Measurements from ENCODE around the gene NME9. TPM values are rescaled to one million over a fixed set of nuclear protein-coding genes. Genes with fewer than 3 reads are reported as not detected.
A peak's percentile ranks its signal among the peaks of the same experiment; 100 is the strongest.

Gene NME9
- total RNA-seq, 1 donor from 2014 or later: not detected

- DNase-seq (ENCODE audit: low spot score): peak; percentile 6
These were observed 6.9 kb upstream of the NME9 start for GRCh38 chr3:138336454-138336999.

DNA sequence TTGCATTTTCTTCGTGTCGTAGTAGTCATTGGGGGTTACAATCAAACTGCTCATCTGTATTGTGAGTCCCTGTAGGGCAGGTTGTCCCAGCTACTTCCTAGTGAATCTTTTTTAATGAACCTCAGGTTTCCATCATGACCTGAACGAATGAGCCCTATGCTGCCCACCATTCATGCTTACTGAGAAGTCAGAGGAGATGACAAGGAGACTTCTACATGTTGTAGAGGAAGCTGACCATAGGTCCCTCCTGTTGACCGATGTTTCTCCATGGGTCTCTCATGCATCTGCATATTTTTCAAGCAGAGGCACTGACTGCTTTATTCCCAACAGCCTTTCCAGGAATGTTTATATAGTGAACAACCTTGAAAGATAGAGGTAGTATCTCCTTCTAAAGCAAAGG lies 5.0 kb upstream of the NME9 start:
- DNase-seq (ENCODE audit: low spot score): no peak

DNA sequence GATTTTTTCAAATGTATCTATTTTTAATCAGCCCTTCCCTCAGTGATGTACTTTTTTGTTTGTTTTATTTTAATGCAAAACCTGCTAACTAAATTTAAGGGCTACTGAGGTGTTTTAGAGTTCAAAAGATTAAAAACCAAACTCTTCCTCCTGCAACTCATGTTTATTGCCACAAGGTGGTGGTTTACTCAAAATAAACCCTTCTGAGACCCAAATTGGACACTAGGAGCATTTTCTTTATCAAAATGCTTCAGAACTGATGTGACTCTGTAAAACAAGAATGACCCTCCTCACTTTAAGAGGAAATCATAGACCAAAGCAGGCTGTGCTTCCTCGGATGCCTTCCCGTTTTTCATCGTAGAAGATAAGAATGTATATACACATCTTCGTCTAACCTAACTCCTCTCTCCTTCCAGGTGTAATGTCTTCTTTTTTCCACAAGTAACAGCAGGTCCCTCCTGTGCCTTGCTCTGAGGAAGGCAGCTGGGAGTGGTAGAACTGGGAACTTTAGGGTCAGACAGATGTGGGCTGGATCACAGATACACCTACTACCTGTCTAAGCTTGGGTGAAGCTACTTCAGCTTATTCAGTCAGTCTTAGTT lies 2.9 kb upstream of the NME9 start:
- peak; percentile 8 for DNase-seq (ENCODE audit: low spot score)

DNA sequence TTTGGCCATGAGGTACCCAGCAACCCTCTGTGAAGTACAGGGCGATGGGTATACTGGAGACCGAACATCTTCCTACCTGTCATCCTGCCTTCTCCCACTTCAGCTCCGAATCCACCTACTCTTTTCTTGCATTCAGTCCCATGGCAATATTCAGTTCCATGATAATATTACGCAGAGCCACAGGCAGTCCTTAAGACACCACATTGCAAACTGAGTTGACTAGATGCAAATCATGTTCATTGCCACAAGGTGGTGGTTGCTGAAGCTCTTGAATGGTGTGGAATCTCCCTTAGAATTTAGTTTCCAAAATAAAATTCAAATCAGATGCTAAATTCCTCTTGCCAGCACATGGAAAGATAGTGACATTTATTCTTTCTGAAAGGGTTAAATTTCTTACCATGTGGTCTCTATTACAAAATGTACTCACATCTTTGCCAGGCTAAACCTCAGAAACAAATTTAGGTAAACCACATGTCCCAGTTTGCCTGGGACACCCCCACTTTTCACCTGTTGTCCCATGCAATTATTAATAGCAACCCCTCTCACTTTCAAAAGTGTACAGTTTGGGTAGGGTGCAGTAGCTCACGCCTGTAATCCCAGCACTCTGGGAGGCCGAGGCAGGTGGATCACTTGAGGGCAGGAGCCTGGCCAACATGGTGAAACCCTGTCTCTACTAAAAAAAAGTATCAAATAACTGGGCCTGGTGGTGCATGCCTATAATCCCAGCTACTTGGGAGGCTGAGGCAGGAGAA lies 1.7 kb upstream of the NME9 start:
- peak; percentile 26 for DNase-seq (ENCODE audit: low spot score)

GRCh38 chr3:138329984-138330293 lies 288 bp upstream of the NME9 start:
- no peak for DNase-seq (ENCODE audit: low spot score)

DNA sequence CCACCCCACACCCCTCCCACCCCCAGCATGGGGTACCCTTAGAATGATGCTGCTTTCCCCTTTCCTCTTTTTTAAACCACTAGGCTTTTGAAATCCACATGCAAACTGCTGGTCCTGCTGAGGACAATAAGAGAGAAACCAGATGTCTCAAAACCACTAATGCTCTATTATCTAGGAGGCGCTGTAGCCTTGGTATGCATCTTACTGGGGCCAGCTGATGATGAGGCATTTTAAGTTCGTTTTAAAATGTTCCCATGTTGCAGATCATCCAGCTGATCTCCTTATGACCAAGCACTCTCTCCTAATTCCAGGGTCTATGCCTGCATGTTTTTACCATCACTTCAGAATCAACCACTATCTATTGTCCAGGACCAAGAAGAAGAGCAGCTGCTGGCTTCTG lies 1.3 kb downstream of the NME9 start:
- no peak for DNase-seq (ENCODE audit: low spot score)

DNA sequence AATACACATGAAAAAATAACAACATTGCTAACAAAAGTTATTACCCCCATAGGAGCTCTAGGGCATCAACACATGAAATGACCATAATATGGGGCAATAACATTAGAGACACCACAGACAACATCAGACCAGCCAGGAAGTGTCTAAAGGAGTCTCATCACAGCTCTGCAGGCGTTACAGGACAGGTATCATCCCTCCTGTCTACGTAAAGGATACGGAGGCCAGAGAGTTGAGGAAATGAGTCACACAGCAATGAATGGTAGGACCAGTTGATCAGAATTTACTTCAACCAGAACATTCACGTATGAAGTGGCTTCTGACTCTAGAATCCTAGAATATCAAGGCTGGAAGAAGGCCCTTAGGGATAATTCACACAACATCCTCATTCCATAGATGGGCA lies 1.8 kb downstream of the NME9 start:
- no peak for DNase-seq (ENCODE audit: low spot score)

GRCh38 chr3:138326866-138327595 lies 2.6 kb downstream of the NME9 start:
- no peak for DNase-seq (ENCODE audit: low spot score)

- DNase-seq (ENCODE audit: low spot score): no peak
These were observed 3.7 kb downstream of the NME9 start for GRCh38 chr3:138325990-138326389.

DNA sequence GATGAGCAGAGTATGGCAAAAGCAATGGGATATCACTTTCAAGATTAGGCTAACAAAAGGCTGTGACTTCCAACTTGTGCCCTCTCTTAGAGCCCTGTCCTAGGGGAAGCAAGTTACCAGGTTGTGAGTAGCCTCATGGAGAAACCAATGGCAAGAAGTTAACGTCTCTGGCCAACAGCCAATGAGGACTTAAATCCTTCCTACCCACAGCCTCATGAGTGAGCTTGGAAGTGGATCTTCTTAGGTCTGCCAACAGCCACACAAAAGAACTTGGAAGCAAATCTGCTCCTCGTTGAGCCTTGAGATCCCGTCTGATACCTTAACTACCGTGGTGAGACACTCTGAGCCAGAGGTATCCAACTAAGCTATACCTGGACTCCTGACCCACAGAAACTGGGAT lies 5.7 kb downstream of the NME9 start:
- DNase-seq (ENCODE audit: low spot score): no peak

DNA sequence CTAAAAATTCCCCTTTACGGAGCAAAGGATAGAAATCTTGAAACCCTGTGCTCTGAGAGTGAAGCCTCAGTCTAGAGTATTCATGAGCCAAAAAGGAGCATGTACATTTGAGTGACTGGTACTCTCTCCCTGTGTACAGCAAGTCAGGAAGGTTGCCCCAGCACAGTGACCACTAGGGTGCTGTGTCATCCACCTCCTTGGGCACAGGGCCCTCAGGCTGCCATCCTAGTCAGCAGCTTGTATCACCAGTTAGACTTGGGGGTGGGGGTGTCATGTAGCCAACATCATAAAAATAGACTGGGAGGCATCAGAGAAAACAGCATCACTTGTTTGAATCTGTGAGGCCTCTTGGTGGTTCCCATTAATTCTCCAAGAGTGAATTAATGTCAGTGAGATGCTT lies 12.0 kb downstream of the NME9 start:
- no peak for DNase-seq (ENCODE audit: low spot score)

- no peak for DNase-seq (ENCODE audit: low spot score)
These were observed 14.9 kb downstream of the NME9 start for GRCh38 chr3:138314751-138315150.

- DNase-seq (ENCODE audit: low spot score): no peak
These were observed 19.2 kb downstream of the NME9 start for GRCh38 chr3:138310494-138310893.

DNA sequence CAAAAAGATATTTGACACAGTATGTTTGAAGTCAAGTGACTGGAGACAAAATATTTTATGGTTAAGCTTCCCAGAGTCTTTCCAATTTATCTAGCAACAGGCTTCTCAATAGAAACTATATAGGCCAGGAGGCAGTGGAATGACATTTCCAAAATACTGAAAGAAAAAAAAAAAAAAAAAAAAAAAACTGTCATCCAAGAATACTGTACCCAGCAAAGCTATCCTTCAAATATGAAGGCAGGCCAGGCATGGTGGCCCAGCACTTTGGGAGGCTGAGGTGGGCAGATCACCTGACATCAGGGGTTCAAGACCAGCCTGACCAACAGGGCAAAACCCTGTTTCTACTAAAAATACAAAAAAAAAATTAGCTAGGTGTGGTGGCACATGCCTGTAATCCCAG lies 20.9 kb downstream of the NME9 start:
- DNase-seq (ENCODE audit: low spot score): no peak

GRCh38 chr3:138307899-138308298 lies 21.8 kb downstream of the NME9 start:
- no peak for DNase-seq (ENCODE audit: low spot score)

- no peak for DNase-seq (ENCODE audit: low spot score)
These were observed 26.2 kb downstream of the NME9 start for GRCh38 chr3:138303474-138303873.

DNA sequence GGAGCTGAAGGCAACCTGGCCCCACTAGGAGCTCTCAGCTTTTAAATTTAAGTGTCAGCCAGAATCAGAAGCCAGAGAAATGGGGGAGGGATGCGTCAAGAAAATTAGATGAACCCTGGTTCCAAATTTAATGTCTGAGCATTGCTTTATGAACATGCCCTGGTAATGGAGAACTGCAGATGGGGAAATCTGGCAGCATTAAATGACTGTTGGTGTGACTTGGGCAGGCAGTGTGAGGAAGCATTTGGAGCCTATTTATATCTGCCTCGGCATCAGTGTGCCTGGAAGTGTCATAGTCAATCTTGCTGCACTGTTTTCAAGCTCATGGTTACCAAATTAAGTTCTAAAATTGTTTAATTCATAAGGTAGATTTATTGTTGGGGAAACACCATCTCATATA lies 29.0 kb downstream of the NME9 start:
- no peak for DNase-seq (ENCODE audit: low spot score)

DNA sequence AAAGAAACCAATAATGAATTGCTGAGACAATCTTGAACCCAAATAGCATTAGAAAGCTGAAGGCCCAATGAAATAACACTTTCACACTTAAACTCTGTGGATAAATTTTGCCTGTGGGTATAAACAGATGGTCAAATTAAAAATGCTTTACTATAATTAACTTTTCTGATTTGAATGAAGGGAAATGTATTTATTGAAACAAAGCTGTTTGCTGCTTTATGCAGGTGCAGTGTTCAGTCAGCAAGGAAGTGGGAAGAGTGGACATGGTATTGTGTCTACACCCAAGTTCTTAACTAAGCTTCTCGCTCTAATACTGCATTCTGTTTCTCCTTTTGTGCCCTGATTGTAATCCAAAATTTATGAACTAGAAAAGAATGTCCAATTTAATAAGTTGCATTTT lies 31.8 kb downstream of the NME9 start:
- DNase-seq (ENCODE audit: low spot score): no peak

DNA sequence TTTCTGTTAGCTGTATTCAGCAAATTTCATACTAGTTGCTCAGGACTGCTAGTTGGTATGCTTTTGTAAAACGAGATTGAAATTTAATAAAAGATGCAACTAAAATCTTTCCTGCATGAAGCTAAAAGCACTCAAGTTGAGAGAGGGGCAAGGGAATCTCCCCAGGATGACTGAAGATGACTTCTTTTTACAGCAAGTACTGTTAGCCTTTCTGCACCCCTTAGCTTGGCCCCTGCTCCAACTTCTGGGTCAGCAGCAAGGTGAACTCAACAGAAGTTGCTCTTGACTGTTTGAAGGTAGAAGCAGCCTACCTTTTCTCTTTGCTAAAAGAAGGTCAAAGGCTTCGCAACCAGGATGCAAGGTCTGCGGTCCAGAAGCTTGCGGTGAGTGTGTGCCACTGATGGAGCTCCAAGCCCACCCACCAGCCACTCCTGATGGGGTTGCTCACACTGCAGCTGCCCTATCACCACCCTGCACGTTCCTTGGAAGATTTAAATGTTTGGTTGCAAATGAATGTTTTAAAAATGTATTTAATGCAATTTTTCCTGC lies 32.5 kb downstream of the NME9 start:
- DNase-seq (ENCODE audit: low spot score): no peak

DNA sequence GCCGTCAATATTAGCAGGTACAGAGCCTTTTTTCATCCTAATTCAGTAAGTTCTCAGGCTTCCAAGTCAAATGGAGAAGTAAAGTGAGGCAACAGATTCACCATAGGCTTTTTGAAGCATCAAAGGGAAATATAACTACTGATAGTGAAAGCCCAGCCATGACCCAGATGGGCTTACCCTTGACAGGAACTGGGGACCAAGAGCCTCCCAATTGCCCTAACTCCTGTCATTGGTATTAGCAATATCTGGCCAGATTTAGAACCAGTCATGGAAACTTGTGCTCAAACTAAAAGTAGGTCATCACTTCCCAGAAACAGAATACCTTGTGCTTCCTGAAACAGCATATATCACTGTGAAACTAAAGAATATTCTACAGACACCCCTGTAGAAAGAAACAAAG lies 33.0 kb downstream of the NME9 start:
- DNase-seq (ENCODE audit: low spot score): no peak

- no peak for DNase-seq (ENCODE audit: low spot score)
These were observed 40.0 kb downstream of the NME9 start for GRCh38 chr3:138289701-138290100.

DNA sequence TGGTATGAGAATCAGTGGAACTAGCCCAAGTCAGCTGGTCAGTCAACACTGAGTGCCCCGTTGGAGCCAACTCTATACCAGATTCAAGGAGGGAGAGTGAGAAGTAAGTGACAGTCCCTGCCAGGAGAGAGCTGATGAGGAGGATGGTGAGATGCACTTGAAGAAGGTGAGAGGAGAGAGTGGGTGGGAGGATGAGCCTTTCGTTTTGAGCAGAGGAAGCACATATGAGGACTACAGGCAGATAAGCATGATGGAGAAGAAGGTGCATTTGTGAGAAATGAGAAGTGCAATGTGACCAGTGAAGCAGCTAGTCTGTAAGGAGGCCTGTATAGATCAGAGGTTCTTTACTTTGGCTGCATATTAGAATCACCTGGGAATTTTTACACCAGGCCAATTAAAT lies 40.4 kb downstream of the NME9 start:
- DNase-seq (ENCODE audit: low spot score): no peak

Data from mesenteric fat pad (tissue), 1 donor.